Suppressor macrophage treated with lipopolysaccharide for 1 hour (primary cell): ENCODE results near the gene SLC6A16.
"Not testable (repeated sequence)": the region's sequence is repeated elsewhere in the genome, so short reads cannot be mapped to it uniquely, and the experiment has no call there.

Experiments
- DNase-seq, 3 donors: peaks; one replicate each; pipeline ENCODE4 v3.0.0-alpha.2; 2020 to 2022

The SLC6A16 gene

GRCh38 chr19:49344505-49345423 lies 19.8 kb upstream of the SLC6A16 start:
- DNase-seq: no peak

DNA sequence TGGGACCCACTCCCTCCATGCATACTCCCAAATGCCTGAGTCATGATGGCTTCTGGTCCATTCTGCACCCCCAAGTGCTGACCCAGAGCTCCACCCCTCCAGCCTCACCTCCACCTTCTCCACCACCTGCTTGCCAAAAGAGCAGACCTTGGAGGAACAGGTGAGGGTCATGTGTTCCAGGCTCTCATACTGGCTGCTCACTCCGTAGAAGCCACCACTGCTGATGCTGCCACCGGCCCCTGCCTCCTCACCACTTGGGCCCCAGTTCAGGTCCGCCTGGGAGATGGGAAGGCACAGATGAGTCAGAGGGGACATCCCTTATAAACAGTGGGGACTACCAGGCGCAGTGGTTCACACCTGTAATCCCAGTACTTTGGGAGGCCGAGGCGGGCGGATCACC lies 18.1 kb upstream of the SLC6A16 start:
- no peak for DNase-seq

GRCh38 chr19:49342291-49342721 lies 17.3 kb upstream of the SLC6A16 start:
- no peak for DNase-seq

DNA sequence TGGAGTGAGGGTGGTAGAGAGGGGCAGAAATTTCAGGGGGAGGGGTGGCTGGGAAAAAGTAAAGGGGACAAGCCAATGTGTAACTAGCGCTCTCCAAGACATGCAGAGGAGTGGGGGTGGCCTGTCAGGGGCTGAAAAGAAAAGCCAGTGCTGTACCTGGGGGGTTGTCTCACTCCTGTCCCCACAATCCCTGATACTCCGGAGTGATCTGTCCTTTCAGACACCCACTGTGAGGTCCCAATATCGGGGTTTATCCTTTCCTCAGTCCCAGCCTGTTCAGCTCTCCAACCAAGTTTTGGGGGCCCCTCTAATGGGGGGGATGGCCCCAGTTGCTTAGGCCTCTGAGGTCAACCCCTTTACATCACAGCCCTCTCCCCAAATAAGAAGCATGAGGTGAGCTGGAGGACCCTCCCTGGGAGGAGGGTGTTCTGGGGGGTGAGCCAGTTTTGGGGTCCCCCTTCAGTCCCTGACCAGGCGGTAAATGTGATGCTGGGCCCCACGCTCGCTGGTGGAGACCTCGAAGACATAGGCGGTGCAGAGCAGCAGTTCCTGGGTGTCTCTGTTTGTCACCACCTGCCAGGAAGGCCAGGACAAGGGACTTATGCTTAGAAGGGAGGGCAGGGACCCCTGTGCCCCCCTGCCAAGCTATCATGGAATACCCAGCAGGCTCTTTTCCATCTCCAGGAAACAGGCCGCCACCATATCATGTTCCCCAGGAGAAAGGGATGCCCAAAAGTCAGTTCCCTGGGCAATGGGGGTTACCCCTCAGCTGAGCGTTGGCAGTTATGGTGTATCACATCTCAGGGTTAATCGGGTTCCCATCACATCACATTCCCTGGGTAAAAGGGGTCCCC lies 16.1 kb upstream of the SLC6A16 start:
- no peak for DNase-seq

DNA sequence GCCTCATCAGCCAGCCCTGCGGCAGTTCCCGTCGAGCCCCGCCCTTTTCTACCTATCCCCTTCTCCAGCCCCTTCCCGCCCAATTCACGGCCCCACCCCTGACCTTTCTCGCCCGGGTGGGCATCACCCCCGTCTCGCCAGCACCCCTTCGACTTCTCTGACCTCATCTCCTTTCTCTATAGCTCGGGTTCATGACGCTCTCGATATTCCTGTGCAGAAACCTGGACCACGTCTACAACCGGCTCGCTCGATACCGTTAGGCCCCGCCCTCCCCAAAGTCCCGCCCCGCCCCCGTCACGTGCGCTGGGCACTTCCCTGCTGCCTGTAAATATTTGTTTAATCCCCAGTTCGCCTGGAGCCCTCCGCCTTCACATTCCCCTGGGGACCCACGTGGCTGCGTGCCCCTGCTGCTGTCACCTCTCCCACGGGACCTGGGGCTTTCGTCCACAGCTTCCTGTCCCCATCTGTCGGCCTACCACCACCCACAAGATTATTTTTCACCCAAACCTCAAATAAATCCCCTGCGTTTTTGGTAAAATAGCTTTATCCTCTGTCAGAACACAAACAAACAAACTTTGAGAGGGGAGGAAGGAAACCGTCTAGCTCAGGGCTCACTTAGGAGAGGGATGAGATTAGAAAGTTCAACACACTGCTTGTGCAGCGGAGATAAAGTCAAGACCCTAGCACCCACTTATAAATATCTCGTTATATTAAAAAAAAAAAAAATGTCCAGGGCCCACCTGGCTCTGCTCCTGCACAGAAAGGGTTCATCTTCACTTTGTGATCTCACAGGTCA lies 15.3 kb upstream of the SLC6A16 start:
- DNase-seq: peak in 2 of 3 donors; percentile 24 to 44

DNA sequence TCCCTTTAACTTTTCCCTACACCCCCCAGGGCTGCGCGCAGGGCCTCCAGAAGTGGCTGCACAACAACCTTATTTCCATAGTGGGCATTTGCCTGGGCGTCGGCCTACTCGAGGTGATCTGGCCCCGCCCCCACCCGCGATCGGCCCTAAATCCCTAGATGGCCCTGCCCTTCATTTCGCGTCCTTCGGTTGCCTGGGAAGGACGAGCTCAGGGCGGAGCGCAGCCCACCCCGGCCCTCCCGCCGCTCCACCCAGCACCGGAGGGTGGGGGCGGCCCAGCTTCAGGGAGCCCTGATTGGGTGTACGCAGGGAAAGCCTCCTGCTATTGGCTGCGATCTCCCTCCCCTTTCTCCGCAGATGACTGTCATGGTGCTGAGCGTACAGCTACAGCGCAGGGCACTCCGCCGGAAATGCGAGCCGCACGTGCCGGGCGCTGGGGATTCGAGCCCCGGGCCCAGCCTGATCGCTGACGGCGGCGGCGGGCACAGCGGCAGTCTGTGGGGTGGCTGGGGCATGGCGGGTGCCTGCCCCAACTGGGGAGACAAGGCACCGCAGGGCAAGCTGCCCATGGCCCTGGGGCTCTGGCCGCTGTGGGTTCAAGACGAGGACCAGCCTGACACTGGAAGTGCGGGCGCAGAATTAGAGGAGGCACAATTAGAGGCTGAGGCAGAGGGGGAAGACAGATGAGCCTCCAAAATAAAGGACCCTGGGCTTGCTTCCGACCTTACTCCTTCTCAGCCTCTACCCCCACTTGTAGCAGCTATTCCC lies 14.5 kb upstream of the SLC6A16 start:
- no peak for DNase-seq

- no peak for DNase-seq
These were observed 13.8 kb upstream of the SLC6A16 start for GRCh38 chr19:49338691-49339300.

DNA sequence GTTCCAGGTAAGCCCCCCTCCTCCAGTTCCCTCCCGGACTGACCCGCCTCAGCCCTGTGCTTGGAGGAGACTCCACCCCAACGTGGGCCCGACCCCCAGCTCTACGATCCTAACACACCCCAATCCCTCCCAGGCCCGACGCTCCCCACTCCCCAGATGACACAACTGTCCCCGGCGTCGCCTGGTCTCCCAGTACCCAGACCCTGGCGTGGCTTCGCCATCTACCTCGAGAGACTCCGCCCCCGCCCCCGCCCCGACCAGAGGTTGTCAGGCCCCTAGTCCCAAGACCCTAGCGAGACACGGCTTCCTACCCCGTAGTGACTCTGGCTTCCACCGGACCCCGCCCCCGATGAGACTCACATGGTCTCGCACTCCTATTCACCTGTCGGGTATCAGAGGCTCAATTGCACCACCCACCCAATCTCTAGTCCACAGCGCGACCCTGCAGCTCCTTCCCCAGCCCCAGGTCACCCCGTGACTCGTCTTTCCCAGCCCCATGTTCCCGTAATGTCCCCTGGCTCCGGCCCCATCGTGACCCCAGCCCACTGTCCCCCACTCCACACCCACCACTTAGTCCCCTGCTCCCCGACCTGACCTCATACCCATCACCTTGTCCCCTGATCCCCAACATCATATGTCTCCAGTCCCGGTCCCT lies 13.2 kb upstream of the SLC6A16 start:
- no peak for DNase-seq

- no peak for DNase-seq
These were observed 12.5 kb upstream of the SLC6A16 start for GRCh38 chr19:49337267-49338022.

DNA sequence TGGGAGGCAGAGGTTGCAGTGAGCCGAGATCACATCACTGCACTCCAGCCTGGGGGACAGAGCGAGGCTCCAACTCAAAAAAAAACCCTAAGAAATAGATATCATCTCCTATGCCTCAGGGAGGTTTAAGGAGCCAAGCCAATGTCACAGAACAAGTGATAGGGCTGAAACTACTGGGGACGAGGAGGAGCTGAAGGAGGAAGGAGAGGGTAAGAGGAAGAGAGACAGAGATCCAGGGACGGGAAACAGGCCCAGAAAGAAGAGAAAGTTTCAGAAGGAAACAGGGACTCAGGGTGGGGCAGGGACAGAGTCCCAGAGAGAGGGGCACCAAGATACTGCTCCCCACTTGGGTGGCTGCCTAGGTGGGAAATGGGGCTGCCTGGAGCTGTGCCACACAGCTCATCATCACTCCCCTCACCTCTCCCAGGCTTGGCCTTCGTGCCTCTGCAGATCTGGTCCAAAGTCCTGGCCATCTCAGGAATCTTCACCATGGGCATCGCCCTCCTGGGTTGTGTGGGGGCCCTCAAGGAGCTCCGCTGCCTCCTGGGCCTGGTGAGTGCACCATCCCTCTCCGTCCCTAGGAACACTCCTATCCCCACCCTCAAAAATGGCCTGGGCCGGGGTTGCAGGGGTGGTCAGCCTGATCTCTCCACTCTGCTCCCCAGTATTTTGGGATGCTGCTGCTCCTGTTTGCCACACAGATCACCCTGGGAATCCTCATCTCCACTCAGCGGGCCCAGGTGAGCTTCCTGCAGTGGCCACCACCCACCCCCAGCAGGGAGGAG lies 11.7 kb upstream of the SLC6A16 start:
- DNase-seq: no peak

DNA sequence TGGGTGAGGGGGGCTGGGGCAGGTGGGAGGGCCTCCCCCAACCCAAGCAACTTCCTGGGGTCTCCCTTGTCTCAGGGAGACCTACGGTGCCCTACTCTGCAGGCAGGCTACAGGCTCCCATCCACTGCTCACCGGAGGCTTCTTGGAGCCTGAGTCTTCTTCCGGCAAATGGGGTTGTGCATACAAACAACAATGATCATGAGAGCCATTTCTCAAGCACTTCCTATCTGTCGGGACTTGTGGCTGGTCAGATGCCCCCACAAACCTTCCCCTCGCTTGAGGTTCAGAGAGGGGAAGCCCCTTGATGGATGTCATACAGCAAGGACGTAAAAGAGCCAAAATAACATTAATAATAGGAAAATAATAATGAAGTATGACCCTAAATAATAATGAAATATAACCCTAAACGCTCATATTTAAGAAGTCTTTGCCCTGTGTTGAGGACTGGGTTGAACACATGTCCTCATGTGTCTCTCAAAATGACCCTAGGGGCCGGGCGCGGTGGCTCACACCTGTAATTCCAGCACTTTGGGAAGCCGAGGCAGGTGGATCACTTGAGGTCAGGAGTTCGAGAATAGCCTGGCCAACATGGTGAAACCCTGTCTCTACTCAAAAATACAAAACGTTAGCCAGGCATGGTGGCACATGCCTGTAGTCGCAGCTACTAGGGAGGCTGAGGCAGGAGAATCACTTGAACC lies 10.9 kb upstream of the SLC6A16 start:
- peak; percentile 60 to 66 (median 66) for DNase-seq

DNA sequence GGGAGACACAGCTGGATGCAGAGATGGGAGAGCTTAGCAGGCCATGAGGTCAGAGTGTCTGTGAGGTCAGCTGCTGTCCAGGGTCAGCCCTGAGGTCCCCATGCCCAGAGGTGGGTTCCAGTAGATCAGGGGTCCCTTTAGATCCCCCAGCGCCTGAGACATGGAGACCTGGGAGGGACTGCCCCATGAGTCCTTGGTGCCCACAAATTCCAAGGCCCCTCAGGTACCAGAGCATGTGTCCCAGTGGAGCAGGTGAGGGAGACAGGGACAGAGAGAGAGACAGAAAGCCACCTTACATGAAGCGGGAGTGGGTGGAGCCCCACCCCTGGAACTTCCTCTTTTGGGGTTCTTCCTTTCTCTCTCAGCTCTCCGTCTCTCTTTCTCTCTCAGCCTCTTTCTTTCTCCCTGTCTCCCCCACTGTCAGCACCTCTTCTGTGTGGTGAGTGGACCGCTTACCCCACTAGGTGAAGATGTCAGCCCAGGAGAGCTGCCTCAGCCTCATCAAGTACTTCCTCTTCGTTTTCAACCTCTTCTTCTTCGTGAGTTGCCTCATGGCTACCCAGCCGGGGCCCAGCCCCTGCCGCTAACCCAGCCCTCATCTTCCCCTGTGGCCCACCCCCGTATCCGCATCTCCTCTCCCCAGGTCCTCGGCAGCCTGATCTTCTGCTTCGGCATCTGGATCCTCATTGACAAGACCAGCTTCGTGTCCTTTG lies 10.2 kb upstream of the SLC6A16 start, which contains the start of gene CD37:
Gene CD37, plus strand, starts transcription at position 336 of the 713 bp plus-strand sequence. Its CDS starts 135 bp downstream, at position 471.
- DNase-seq: peak; percentile 52 to 59 (median 52)

DNA sequence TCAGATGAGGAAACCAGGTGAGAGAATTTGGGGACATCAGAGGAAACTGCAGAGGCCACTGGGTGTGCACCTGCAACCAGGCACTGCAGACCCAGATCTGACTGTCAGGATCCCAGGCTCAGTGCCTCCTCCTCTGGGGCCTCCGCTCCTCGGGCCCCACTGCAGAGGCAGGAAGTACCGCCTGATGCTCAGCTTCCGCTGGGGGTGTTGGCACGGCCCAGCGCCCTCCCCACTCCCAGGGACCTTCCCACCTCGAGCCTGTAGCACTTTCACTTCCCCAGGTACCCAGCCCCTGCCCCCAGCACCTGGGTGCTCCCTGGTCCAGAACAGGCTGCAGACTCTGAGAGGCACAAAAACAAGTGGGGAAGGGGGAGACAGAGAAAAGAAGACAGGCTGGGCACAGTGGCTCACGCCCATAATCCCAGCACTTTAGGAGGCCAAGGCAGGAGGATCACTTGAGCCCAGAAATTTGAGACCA lies 8.9 kb upstream of the SLC6A16 start:
- peak; percentile 39 to 67 (median 52) for DNase-seq

- DNase-seq: peak; percentile 39 to 47 (median 46)
These were observed 8.4 kb upstream of the SLC6A16 start for GRCh38 chr19:49333418-49333805.

DNA sequence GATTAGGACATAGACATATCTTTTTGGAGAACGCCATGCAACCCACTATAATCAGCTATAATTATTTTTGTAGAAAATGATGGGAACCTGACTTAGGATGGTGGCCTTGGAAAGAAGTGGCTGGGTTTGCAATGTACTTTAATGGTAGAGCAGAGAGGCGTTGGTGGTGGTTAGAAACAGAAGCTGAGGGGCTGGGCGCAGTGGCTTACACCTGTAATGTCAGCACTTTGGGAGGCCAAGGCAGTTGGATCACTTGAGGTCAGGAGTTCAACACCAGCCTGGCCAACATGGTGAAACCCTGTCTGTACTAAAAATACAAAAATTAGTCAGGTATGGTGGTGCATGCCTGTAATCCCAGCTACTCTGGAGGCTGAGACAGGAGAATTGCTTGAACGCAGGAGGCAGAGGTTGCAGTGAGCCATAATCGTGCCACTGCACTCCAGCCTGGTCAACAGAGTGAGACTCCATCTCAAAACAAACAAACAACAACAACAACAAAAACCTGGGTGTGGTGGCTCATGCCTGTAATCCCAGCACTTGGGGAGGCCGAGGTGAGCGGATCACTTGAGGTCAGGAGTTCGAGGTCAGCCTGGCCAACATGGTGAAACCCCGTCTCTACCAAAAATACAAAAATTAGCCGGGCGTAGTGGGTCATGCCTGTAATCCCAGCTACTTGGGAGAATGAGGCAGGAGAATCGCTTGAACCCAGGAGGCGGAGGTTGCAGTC lies 7.9 kb upstream of the SLC6A16 start:
- not testable (repeated sequence) for DNase-seq

GRCh38 chr19:49331616-49332055 lies 6.6 kb upstream of the SLC6A16 start:
- peak; percentile 80 to 86 (median 83) for DNase-seq

- DNase-seq: not testable (repeated sequence)
These were observed 6.2 kb upstream of the SLC6A16 start for GRCh38 chr19:49331187-49331586.
